CD4-positive, CD25-positive, alpha-beta regulatory T cell (primary cell): Measurements from ENCODE around the gene PNMA8C. TPM values are rescaled to one million over a fixed set of nuclear protein-coding genes. Genes with fewer than 3 reads are reported as not detected.

Experiments used
- ATAC-seq, 2 donors: fragments of 150-1000 bp; cut with Tn5 transposase; one replicate each; pipeline ENCODE4 v1.10.0; 2021; ENCODE audit warnings: low read depth in 2 of 2, moderate number of reproducible peaks in 2 of 2, moderate library complexity in 1 of 2
- DNase-seq, 3 donors: peaks; one replicate each; pipeline versions ENCODE4 v3.0.0 to v3.0.0-alpha.2; 2012 to 2022; ENCODE audit warnings: mixed read lengths in 1 of 3
- H3K27ac ChIP-seq: one replicate; pipeline ENCODE4 v1.7.0; 2013; ENCODE audit warnings: mild to moderate bottlenecking, low read length; ENCODE audit not compliant: insufficient read depth, poor library complexity, severe bottlenecking
- H3K27me3 ChIP-seq: one replicate; pipeline ENCODE4 v1.7.0; 2013; ENCODE audit warnings: low read length; ENCODE audit not compliant: control insufficient read depth, insufficient read depth
- H3K36me3 ChIP-seq: one replicate; pipeline ENCODE4 v1.7.0; 2013; ENCODE audit warnings: mild to moderate bottlenecking, low read length, moderate library complexity; ENCODE audit not compliant: control insufficient read depth, insufficient read depth
- H3K4me1 ChIP-seq: 2 replicates; pipeline ENCODE4 v1.7.0; 2013; ENCODE audit warnings: mild to moderate bottlenecking, low read length; ENCODE audit not compliant: insufficient read depth, control insufficient read depth, poor library complexity, severe bottlenecking
- H3K4me3 ChIP-seq: one replicate; pipeline ENCODE4 v1.7.0; 2013; ENCODE audit warnings: low read depth, mild to moderate bottlenecking, low read length, moderate library complexity
- H3K9me3 ChIP-seq, 2 experiments: 1 replicate in 1 of 2; 2 replicates in 1 of 2; pipeline ENCODE4 v1.7.0; 2013; ENCODE audit warnings: low read length in 2 of 2, mild to moderate bottlenecking in 1 of 2, moderate library complexity in 1 of 2; ENCODE audit not compliant: control insufficient read depth in 2 of 2
- H3K27ac Mint-ChIP-seq, 3 donors: one replicate each; pipeline ENCODE4 v1.8.0; 2020 to 2022; ENCODE audit warnings: mild to moderate bottlenecking in 3 of 3, mixed read lengths in 3 of 3, moderate library complexity in 2 of 3
- H3K27me3 Mint-ChIP-seq: one replicate; pipeline ENCODE4 v1.8.0; 2022; ENCODE audit warnings: mild to moderate bottlenecking, mixed read lengths
- H3K36me3 Mint-ChIP-seq: one replicate; pipeline ENCODE4 v1.8.0; 2020; ENCODE audit warnings: mixed read lengths
- H3K4me1 Mint-ChIP-seq, 4 donors: one replicate each; pipeline ENCODE4 v1.8.0; 2020 to 2022; ENCODE audit warnings: mixed read lengths in 4 of 4, mild to moderate bottlenecking in 1 of 4
- H3K4me3 Mint-ChIP-seq, 4 donors: one replicate each; pipeline ENCODE4 v1.8.0; 2020 to 2022; ENCODE audit warnings: mild to moderate bottlenecking in 4 of 4, mixed read lengths in 4 of 4, moderate library complexity in 3 of 4
- H3K9me3 Mint-ChIP-seq, 7 donors: one replicate each; pipeline ENCODE4 v1.8.0; 2020 to 2022; ENCODE audit warnings: mixed read lengths in 7 of 7, mild to moderate bottlenecking in 3 of 7, moderate library complexity in 2 of 7
- polyA plus RNA-seq, 4 donors: library from polyadenylated mRNA; unstranded; fragments of 300-500 nt; fragmentation: Illumina TruSeq; gene quantifications; one replicate each; pipeline ENCODE4 v1.2.3, GENCODE V29; 2021
- total RNA-seq: library from RNA; stranded (reverse); gene quantifications from one replicate; pipeline ENCODE4 v1.2.3, GENCODE V29; 2022

Gene PNMA8C
- not detected for total RNA-seq
- polyA plus RNA-seq, result not detected

- Mint-ChIP-seq H3K36me3 (no peaks in the 10 kb centered on the region), H3K4me1 (peaks cover 0 to 24% (median 13%) of the 10 kb centered on the region in 4 donors), H3K4me3 (peak within 1 kb of the TSS; percentile 17 to 73 (median 58)), H3K27me3 (peaks cover 82% of the 10 kb centered on the region), H3K9me3 (no peaks in the 10 kb centered on the region), H3K27ac (peak within 1 kb of the TSS in 2 of 3 donors; percentile 43 to 69)
- ATAC-seq (peak; percentile 53 to 55), DNase-seq (peak in 2 of 3 donors; percentile 12 to 68)
- no peak within 1 kb of the TSS for H3K4me3 ChIP-seq
- H3K4me1 ChIP-seq, result peaks cover 11% of the 10 kb centered on the region
- no peaks in the 10 kb centered on the region for H3K36me3 ChIP-seq
- H3K9me3 ChIP-seq, result no peaks in the 10 kb centered on the region
- no peak within 1 kb of the TSS for H3K27ac ChIP-seq
- peaks cover 9% of the 10 kb centered on the region for H3K27me3 ChIP-seq
These were observed at the start of gene PNMA8C for GRCh38 chr19:46428239-46429135. Gene PNMA8C (minus strand): TSS chr19:46428936. CDS start chr19:46428359, 577 bp downstream.

DNA sequence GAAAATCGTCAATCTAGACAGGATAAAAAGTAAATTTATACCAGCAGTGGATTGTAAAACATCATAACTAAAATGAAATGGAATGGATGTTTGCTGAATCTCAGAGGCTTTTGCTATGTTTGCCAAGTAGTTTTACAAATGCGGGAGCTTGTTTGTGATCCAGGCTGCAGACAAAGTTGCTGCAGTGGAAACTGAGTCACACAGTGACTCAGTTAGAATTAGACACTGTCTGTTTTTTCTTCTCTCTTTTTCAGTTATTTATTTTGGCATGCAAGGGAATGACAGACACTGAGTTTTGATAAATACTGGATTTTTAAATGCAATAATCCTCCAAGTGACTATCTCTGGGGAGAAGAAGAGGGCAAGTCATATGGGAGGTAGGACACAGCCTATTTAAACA is 47.2 kb upstream of the PNMA8C start:
- no peaks in the 10 kb centered on the region for H3K36me3 ChIP-seq
- ATAC-seq, result no peak
- H3K4me3 ChIP-seq, result no peak overlapping the region
- peaks cover 55% of the 10 kb centered on the region for H3K27me3 Mint-ChIP-seq
- peaks cover 0 to 8% (median 3%) of the 10 kb centered on the region in 4 donors for H3K4me1 Mint-ChIP-seq
- peaks cover 5% of the 10 kb centered on the region for H3K27me3 ChIP-seq
- no peaks in the 10 kb centered on the region for H3K4me1 ChIP-seq
- no peak overlapping the region for H3K27ac Mint-ChIP-seq
- H3K9me3 ChIP-seq, result no peaks in the 10 kb centered on the region
- DNase-seq, result no peak
- no peaks in the 10 kb centered on the region for H3K9me3 Mint-ChIP-seq
- H3K27ac ChIP-seq, result no peak overlapping the region
- no peaks in the 10 kb centered on the region for H3K36me3 Mint-ChIP-seq
- no peak overlapping the region for H3K4me3 Mint-ChIP-seq

DNA sequence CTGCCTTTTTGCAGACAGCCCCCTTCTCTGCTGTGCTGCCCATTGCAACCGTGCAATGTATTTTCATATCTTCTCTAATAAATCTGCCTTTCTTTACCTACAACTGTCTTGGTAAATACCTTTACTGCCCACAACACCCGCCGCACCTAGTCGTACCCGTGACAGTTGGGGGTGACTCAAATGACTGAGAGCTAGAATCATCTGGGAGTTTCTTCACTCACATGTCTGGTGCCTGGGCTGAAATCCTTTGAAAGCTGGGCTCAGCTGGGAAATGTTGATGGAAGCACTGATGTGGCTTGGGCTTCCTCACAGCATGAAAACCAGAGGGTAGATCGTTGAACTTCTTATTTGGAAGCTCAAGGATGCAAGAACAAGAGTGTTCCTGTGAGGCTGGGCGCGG is 45.5 kb upstream of the PNMA8C start:
- Mint-ChIP-seq H3K9me3 (no peaks in the 10 kb centered on the region), H3K4me1 (peaks cover 0 to 8% (median 3%) of the 10 kb centered on the region in 4 donors), H3K4me3 (no peak overlapping the region), H3K27me3 (peaks cover 55% of the 10 kb centered on the region), H3K36me3 (no peaks in the 10 kb centered on the region), H3K27ac (no peak overlapping the region)
- Histone ChIP-seq H3K4me1 (no peaks in the 10 kb centered on the region), H3K27me3 (peaks cover 8% of the 10 kb centered on the region), H3K4me3 (no peak overlapping the region), H3K36me3 (no peaks in the 10 kb centered on the region), H3K9me3 (no peaks in the 10 kb centered on the region), H3K27ac (no peak overlapping the region)
- no peak for ATAC-seq
- DNase-seq, result no peak

GRCh38 chr19:46472592-46472991 is 43.9 kb upstream of the PNMA8C start:
- Mint-ChIP-seq H3K4me3 (peak overlapping the region in 1 of 4 donors; percentile 38), H3K4me1 (peaks cover 0 to 4% (median 3%) of the 10 kb centered on the region in 4 donors), H3K27ac (no peak overlapping the region), H3K9me3 (no peaks in the 10 kb centered on the region), H3K36me3 (no peaks in the 10 kb centered on the region), H3K27me3 (peaks cover 53% of the 10 kb centered on the region)
- no peak overlapping the region for H3K27ac ChIP-seq
- peaks cover 8% of the 10 kb centered on the region for H3K27me3 ChIP-seq
- no peak overlapping the region for H3K4me3 ChIP-seq
- no peak for DNase-seq
- no peaks in the 10 kb centered on the region for H3K4me1 ChIP-seq
- no peaks in the 10 kb centered on the region for H3K36me3 ChIP-seq
- ATAC-seq, result no peak
- no peaks in the 10 kb centered on the region for H3K9me3 ChIP-seq

- Histone ChIP-seq H3K9me3 (no peaks in the 10 kb centered on the region), H3K4me1 (no peaks in the 10 kb centered on the region), H3K36me3 (no peaks in the 10 kb centered on the region), H3K4me3 (no peak overlapping the region), H3K27me3 (peaks cover 8% of the 10 kb centered on the region), H3K27ac (no peak overlapping the region)
- Mint-ChIP-seq H3K4me3 (no peak overlapping the region), H3K36me3 (no peaks in the 10 kb centered on the region), H3K27me3 (peaks cover 55% of the 10 kb centered on the region), H3K4me1 (peaks cover 0 to 4% (median 3%) of the 10 kb centered on the region in 4 donors), H3K27ac (no peak overlapping the region), H3K9me3 (no peaks in the 10 kb centered on the region)
- ATAC-seq (no peak), DNase-seq (no peak)
These were observed 43.2 kb upstream of the PNMA8C start for GRCh38 chr19:46471811-46472543.

DNA sequence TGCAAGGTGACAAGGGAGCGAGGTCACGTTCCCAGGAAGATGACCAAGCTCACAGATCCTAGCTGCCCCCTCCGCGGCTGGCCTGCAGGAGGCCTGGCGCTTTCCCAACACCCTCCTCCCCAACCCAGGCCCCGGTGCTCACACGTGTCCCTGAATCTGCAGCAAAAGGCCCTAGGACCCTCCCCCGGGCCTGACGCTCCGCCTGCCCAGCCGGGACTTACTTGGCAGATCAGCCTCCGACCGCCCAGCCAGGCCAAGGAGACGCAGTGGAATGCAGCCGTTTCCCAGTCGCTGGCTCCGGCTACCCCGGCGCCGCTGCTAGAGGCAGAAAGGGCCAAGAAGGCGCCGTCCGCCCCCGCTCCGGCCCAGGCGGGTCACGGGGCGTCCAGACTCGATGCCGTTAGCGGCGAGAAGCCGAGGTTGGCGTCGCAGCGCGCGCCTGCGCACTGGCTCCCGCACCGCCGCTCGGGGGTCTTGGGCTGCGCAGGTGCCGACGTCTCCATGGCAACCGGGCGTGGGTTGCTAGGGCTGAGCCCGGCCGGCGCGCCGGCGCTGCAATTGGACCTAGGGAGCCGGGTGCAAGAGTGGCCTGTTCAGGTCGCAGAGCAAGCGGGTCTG is 42.5 kb upstream of the PNMA8C start, which contains the start of gene PNMA8A:
Gene PNMA8A (minus strand): TSS at position 448 of the 618 bp plus-strand sequence. CDS start 528 bp downstream, outside the sequence.
- Histone ChIP-seq H3K9me3 (no peaks in the 10 kb centered on the region), H3K4me3 (no peak within 1 kb of the TSS), H3K36me3 (no peaks in the 10 kb centered on the region), H3K4me1 (no peaks in the 10 kb centered on the region), H3K27me3 (peaks cover 8% of the 10 kb centered on the region), H3K27ac (no peak within 1 kb of the TSS)
- no peak within 1 kb of the TSS for H3K4me3 Mint-ChIP-seq
- DNase-seq, result no peak
- H3K9me3 Mint-ChIP-seq, result no peaks in the 10 kb centered on the region
- no peak within 1 kb of the TSS for H3K27ac Mint-ChIP-seq
- H3K36me3 Mint-ChIP-seq, result no peaks in the 10 kb centered on the region
- H3K4me1 Mint-ChIP-seq, result peaks cover 0 to 10% (median 7%) of the 10 kb centered on the region in 4 donors
- H3K27me3 Mint-ChIP-seq, result peaks cover 55% of the 10 kb centered on the region
- no peak for ATAC-seq

GRCh38 chr19:46470376-46470775 is 41.6 kb upstream of the PNMA8C start:
- H3K4me1 ChIP-seq, result no peaks in the 10 kb centered on the region
- DNase-seq (no peak), ATAC-seq (no peak)
- Mint-ChIP-seq H3K36me3 (no peaks in the 10 kb centered on the region), H3K4me3 (no peak overlapping the region), H3K27ac (no peak overlapping the region), H3K9me3 (no peaks in the 10 kb centered on the region), H3K27me3 (peaks cover 55% of the 10 kb centered on the region), H3K4me1 (peaks cover 0 to 12% (median 7%) of the 10 kb centered on the region in 4 donors)
- H3K27ac ChIP-seq, result no peak overlapping the region
- H3K36me3 ChIP-seq, result no peaks in the 10 kb centered on the region
- H3K4me3 ChIP-seq, result no peak overlapping the region
- H3K9me3 ChIP-seq, result no peaks in the 10 kb centered on the region
- peaks cover 8% of the 10 kb centered on the region for H3K27me3 ChIP-seq
